Astrocyte of the hippocampus (primary cell): ENCODE measurements around the gene KLK1.
"Not testable (repeated sequence)": the region's sequence is repeated elsewhere in the genome, so short reads cannot be mapped to it uniquely, and the experiment has no call there.

ENCODE experiments used
- DNase-seq: peaks from one replicate; pipeline ENCODE4 v3.0.0; 2011; ENCODE audit warnings: low read depth, low spot score

Gene KLK1

GRCh38 chr19:50817941-50818858 lies 5.4 kb downstream of the KLK1 start:
- DNase-seq, result peak; percentile 24

GRCh38 chr19:50815439-50815838 lies 8.1 kb downstream of the KLK1 start:
- DNase-seq, result no peak

DNA sequence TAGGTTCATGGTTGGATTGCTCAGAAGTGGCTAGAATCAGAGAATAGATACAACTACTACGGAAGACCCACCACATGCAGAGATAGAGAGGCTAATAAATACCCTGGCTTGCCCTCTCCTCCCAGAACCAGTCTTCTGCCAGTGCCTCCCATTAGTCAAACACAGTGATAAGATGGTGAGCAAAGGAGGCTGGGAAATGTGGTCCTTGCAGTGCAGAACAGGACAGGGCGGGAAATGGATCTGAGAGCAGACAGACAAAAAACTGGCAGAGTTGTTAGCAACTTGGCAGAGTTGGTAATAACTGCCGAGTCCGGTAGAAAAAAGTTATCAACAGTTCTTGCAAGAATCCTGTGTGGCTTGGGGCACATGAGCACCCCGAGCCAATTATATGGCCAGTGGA lies 8.7 kb downstream of the KLK1 start:
- no peak for DNase-seq

- no peak for DNase-seq
Measured at GRCh38 chr19:50812474-50812873, 11.1 kb downstream of the KLK1 start.

DNA sequence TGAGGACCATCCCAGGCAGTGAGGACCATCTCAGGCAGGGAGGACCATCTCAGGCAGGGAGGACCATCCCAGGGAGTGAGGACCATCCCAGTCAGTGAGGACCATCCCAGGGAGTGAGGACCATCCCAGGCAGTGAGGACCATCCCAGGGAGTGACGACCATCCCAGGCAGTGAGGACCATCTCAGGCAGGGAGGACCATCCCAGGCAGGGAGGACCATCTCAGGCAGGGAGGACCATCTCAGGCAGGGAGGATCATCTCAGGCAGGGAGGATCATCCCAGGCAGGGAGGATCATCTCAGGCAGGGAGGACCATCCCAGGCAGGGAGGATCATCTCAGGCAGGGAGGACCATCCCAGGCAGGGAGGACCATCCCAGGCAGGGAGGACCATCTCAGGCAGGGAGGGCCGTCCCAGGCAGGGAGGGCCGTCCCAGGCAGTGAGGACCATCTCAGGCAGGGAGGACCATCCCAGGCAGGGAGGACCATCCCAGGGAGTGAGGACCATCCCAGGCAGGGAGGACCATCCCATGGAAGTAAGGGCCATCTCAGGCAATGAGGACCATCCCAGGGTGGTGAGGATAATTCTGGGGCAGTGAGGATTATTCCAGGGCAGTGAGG lies 11.9 kb downstream of the KLK1 start:
- DNase-seq, result not testable (repeated sequence)

DNA sequence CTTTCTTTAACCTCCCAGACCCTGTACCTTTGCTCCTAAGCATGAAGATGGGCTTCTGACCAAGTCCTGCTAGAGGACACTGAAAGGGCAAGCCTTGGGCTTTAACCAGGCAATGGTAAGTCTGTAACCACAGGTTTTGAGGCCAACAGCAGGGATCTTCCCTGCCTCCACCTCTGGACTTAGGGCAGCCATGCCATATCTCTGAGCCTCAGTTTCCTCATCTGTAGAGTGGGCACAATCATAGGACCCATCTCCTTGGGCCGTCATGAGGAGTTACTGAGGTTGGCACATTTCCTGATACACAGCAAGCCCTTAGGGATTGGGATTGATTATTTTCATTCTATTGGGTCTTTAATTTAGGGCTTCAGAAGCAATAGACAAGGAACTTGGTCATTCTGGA lies 14.7 kb downstream of the KLK1 start:
- no peak for DNase-seq

- peak; percentile 99 for DNase-seq
Measured at GRCh38 chr19:50804420-50805272, 18.9 kb downstream of the KLK1 start.

- peak; percentile 20 for DNase-seq
Measured at GRCh38 chr19:50803633-50804419, 19.8 kb downstream of the KLK1 start.

- DNase-seq, result no peak
Measured at GRCh38 chr19:50801107-50801506, 22.5 kb downstream of the KLK1 start.

GRCh38 chr19:50799547-50799851 lies 24.1 kb downstream of the KLK1 start:
- no peak for DNase-seq

DNA sequence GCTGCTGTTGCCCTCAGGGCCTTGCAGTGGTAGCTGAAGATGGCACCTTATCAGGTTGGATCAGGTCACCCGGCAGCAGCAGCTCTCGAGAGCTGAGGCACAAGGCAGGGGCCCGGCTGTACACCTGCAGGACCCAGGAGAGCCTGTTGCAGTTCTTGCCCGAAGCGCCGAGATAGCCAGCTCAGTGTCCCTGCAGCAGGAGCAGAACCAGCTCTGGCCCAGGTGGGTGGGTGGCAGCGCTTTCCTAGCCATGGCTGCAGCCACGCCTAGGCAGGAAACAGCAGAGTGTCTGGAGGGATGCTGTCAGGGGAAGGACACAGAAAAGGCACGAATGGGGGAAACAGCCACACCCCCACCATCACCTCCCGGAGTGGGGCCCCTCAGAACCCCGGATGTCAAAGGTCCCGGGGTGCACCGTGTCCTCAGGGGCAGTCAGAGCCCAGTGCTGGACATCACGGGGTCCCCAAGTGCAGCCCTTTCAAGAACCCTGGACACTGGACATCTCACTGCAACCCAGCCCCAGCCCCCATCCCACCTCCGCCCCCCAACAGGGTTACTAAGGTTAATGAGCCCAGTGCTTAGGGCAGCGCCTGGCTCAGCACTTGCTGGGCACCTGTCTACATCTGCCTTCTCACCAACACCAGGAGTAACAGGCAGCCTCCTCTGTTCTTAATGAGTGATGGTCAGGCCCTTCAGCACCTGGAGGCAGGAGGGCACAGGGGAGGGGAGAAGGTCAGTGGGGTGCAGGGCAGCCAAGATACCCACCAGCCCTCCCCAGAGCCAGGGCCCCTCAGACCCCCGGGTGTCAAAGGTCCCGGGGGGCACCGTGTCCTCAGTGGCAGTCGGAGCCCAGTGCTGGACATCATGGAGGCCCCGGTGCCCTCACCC lies 24.7 kb downstream of the KLK1 start:
- no peak for DNase-seq

GRCh38 chr19:50797781-50798658 lies 25.6 kb downstream of the KLK1 start:
- DNase-seq, result no peak

DNA sequence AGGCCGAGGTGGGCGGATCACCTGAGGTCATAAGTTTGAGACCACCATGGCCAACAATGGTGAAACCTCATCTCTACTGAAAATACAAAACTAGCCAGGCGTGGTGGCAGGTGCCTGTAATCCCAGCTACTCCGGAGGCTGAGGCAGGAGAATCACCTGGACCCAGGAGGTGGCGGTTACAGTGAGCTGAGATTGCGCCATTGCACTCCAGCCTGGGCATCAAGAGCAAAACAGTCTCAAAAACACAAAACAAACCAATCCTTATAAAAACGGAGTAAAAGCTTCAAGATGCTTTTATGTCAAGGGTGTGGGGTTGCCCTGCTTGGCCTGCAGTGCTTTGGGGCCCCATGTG lies 26.2 kb downstream of the KLK1 start:
- DNase-seq, result no peak

- DNase-seq, result no peak
Measured at GRCh38 chr19:50796634-50797428, 26.8 kb downstream of the KLK1 start.

DNA sequence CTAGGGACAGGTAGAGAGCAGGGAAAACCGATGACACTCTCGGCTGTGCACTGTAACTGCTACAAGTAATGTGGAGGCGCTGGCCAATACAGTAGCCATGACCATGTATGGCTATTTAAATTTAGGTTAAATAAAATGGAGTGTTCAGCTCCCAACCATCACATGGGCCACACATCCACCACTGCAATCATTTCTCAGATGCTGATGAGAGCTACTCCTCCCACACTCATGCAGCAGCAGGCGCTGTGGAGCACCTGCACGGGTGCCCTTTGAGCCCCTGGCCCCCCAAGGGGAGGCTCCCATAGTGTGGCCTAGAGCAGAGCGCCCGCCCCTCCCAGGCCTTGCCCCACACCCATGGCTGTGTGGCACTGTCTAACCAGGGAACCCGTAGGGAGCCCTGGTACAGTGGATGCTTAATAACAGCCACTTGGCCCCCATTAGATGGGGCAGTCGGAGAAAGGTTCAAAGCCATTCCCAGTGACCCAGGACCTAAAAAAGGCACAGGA lies 27.4 kb downstream of the KLK1 start:
- no peak for DNase-seq

GRCh38 chr19:50795664-50796073 lies 27.9 kb downstream of the KLK1 start:
- DNase-seq, result no peak

DNA sequence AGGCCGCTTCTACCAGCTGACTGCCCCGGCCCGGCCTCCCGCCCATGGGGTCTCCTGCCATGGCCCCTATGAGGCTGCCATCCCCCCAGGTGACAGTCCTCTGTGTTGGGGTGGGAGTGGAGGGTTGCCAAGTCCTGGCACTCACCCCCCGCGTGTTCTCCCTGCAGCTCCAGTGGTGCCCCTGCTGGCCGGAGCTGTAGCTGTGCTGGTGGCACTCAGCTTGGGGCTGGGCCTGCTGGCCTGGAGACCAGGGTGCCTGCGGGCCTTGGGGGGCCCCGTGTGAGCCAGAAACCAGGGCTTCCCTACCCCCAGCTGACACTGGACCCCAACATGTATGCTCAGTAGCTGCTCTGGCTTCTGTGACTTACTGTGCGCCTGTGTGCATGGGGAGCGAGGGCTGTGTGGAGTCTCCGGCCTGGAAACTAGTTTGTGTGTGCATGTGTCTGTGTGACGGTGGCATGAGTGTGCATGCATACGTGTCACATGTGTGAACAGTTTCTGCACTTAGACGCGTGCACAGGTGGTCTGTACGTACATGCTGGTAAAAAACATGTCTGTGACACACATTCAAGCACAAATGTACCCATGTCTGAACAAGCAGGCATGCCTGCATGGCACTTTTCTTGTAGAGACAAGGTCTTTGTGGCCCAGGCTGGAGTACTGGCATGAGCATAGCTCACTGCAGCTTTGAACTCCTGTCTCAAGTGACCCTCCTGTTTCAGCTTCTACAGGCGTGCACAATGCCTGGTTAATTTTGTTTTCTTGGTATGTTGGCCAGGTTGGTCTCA lies 28.5 kb downstream of the KLK1 start:
- DNase-seq, result no peak
